ENCODE measurements around the gene AOAH. TPM values are rescaled to one million over a fixed set of nuclear protein-coding genes. Genes with fewer than 3 reads are reported as not detected.

AOAH gene
- total and polyA plus RNA-seq, 2 donors from 2014 or later = 2.7 to 24.7 TPM

- Histone ChIP-seq H3K36me3 (ENCODE audit: control insufficient read depth in 2 of 3, insufficient read depth in 3 of 3, low read length in 3 of 3) (no peaks in the 10 kb centered on the region), H3K4me1 (ENCODE audit: control insufficient read depth in 2 of 3, insufficient read depth in 2 of 3, low read depth in 1 of 3, low read length in 3 of 3) (peaks cover 0 to 9% (median 8%) of the 10 kb centered on the region in 3 donors), H3K9me3 (ENCODE audit: control insufficient read depth in 2 of 3, insufficient read depth in 1 of 3, low read length in 3 of 3) (no peaks in the 10 kb centered on the region), H3K27ac (ENCODE audit: low read depth in 2 of 2, low read length in 2 of 2) (peak overlapping the region in 1 of 2 donors; percentile 82), H3K4me3 (ENCODE audit: low read length in 3 of 3) (no peak overlapping the region), H3K9ac (ENCODE audit: low read length in 3 of 3) (no peak overlapping the region), H3K27me3 (ENCODE audit: control insufficient read depth, insufficient read depth, low read length) (no peaks in the 10 kb centered on the region)
- peak in 1 of 5 donors; percentile 73 for DNase-seq
- intact Hi-C loops (cut with DNase I) = no loop called here
- no peak for TF ChIP-seq CTCF (IDR thresholded peaks at IDR 0.05; ENCODE audit: borderline replicate concordance, extremely low read depth, insufficient read depth)
- FAIRE-seq = no peak
Measured at GRCh38 chr7:36746347-36746746, 22.1 kb upstream of the AOAH start.

GRCh38 chr7:36742911-36743775 lies 18.8 kb upstream of the AOAH start:
- TF ChIP-seq CTCF (IDR thresholded peaks at IDR 0.05; ENCODE audit: borderline replicate concordance, extremely low read depth, insufficient read depth) = no peak
- H3K9ac ChIP-seq (ENCODE audit: low read length in 3 of 3) = no peak overlapping the region
- DNase-seq = no peak
- H3K27me3 ChIP-seq (ENCODE audit: control insufficient read depth, insufficient read depth, low read length) = no peaks in the 10 kb centered on the region
- no peak overlapping the region for H3K27ac ChIP-seq (ENCODE audit: low read depth in 2 of 2, low read length in 2 of 2)
- H3K4me1 ChIP-seq (ENCODE audit: control insufficient read depth in 2 of 3, insufficient read depth in 2 of 3, low read depth in 1 of 3, low read length in 3 of 3) = peaks cover 0 to 9% (median 8%) of the 10 kb centered on the region in 3 donors
- H3K36me3 ChIP-seq (ENCODE audit: control insufficient read depth in 2 of 3, insufficient read depth in 3 of 3, low read length in 3 of 3) = no peaks in the 10 kb centered on the region
- H3K4me3 ChIP-seq (ENCODE audit: low read length in 3 of 3) = no peak overlapping the region
- intact Hi-C loops (cut with DNase I) = no loop called here
- H3K9me3 ChIP-seq (ENCODE audit: control insufficient read depth in 2 of 3, insufficient read depth in 1 of 3, low read length in 3 of 3) = no peaks in the 10 kb centered on the region
- no peak for FAIRE-seq

GRCh38 chr7:36741866-36742265 lies 17.6 kb upstream of the AOAH start:
- no peak for FAIRE-seq
- peaks cover 0 to 6% (median 3%) of the 10 kb centered on the region in 3 donors for H3K4me1 ChIP-seq (ENCODE audit: control insufficient read depth in 2 of 3, insufficient read depth in 2 of 3, low read depth in 1 of 3, low read length in 3 of 3)

More at GRCh38 chr7:36741866-36742265, 17.6 kb upstream of the AOAH start:
- Histone ChIP-seq H3K9ac (ENCODE audit: low read length in 3 of 3) (no peak overlapping the region), H3K4me3 (ENCODE audit: low read length in 3 of 3) (no peak overlapping the region), H3K36me3 (ENCODE audit: control insufficient read depth in 2 of 3, insufficient read depth in 3 of 3, low read length in 3 of 3) (no peaks in the 10 kb centered on the region), H3K27ac (ENCODE audit: low read depth in 2 of 2, low read length in 2 of 2) (no peak overlapping the region), H3K27me3 (ENCODE audit: control insufficient read depth, insufficient read depth, low read length) (no peaks in the 10 kb centered on the region), H3K9me3 (ENCODE audit: control insufficient read depth in 2 of 3, insufficient read depth in 1 of 3, low read length in 3 of 3) (no peaks in the 10 kb centered on the region)
- intact Hi-C loops (cut with DNase I) = no loop called here
- DNase-seq = no peak
- no peak for TF ChIP-seq CTCF (IDR thresholded peaks at IDR 0.05; ENCODE audit: borderline replicate concordance, extremely low read depth, insufficient read depth)

Measured in kidney (tissue), 14 donors.